ENCODE data around the gene MRM2. TPM values are rescaled to one million over a fixed set of nuclear protein-coding genes. Genes with fewer than 3 reads are reported as not detected.

The MRM2 gene
- polyA plus RNA-seq, 1 donor from 2014 or later: 21.4 TPM

DNA sequence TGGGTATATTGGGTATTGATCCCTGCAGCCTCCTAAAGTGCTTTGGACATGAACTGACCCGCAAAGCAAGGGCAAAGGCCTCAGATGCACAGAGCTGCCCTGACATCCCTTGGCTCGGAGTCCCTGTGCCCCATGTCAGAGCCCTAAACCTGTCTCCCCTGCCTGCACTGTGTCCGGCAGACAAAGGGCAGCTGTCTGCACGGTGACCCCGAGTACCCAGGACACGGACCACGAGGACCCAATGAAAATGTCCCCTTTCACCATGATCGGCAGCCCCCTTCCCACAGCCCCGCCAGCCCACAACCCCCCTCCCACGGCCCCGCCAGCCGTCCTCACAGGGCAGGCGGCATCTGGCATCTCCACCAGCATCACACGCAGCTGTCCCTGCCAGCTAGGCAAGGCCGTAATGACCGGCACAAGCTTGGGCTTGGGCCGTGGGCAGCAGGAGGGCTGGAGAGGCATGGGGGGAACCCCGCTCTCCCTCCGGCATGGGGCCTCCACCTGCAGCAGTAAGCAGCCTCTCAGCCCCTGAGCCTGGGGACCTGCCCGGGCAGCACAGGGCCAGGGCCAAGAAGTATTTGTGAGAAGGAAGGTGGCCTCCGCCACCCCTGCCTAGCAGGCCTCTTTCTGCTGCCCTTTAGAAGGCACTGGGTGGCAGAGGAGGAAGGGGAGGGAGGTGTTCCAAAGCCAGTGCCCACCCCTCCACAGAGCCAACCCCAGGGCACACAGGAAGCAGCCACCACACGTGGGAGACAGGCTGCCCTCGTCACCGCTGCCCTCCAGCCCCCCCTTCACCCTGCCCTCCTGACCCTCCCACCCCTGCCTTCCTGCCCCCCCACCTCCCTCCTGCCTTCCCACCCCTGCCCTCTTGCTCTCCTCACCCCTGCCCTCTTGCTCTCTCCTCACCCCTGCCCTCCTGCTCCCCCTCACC lies 10.1 kb upstream of the MRM2 start:
- TF ChIP-seq, protein P1, sequence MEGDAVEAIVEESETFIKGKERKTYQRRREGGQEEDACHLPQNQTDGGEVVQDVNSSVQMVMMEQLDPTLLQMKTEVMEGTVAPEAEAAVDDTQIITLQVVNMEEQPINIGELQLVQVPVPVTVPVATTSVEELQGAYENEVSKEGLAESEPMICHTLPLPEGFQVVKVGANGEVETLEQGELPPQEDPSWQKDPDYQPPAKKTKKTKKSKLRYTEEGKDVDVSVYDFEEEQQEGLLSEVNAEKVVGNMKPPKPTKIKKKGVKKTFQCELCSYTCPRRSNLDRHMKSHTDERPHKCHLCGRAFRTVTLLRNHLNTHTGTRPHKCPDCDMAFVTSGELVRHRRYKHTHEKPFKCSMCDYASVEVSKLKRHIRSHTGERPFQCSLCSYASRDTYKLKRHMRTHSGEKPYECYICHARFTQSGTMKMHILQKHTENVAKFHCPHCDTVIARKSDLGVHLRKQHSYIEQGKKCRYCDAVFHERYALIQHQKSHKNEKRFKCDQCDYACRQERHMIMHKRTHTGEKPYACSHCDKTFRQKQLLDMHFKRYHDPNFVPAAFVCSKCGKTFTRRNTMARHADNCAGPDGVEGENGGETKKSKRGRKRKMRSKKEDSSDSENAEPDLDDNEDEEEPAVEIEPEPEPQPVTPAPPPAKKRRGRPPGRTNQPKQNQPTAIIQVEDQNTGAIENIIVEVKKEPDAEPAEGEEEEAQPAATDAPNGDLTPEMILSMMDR (IDR thresholded peaks at IDR 0.05; ENCODE audit: poor library complexity, severe bottlenecking): no peak
- TF ChIP-seq POLR2AphosphoS5 (IDR thresholded peaks at IDR 0.05): no peak
- TF ChIP-seq RAD21 (conservative IDR thresholded peaks at IDR 0.05): no peak
- no peak for TF ChIP-seq MXI1 (conservative IDR thresholded peaks at IDR 0.05; ENCODE audit: poor library complexity, severe bottlenecking)
- TF ChIP-seq SMC3 (conservative IDR thresholded peaks at IDR 0.05; ENCODE audit: poor library complexity): no peak
- no peak for TF ChIP-seq TAF1 (IDR thresholded peaks at IDR 0.05; ENCODE audit: low read depth)
- TF ChIP-seq EZH2 (IDR thresholded peaks at IDR 0.05; ENCODE audit: borderline replicate concordance, insufficient read depth, low read length, poor library complexity, severe bottlenecking): no peak
- TF ChIP-seq EP300 (conservative IDR thresholded peaks at IDR 0.05; ENCODE audit: poor library complexity, severe bottlenecking): no peak
- H2AFZ ChIP-seq (ENCODE audit: low read depth, low read length): no peak overlapping the region
- no peaks in the 10 kb centered on the region for H3F3A ChIP-seq (ENCODE audit: insufficient read depth, low read length, poor library complexity, severe bottlenecking)
- H3K4me3 ChIP-seq (ENCODE audit: low read length): no peak overlapping the region
- H4K20me1 ChIP-seq (ENCODE audit: insufficient read depth): no peaks in the 10 kb centered on the region
- no peaks in the 10 kb centered on the region for H3K9me2 ChIP-seq (ENCODE audit: insufficient read depth, low read length)
- no peaks in the 10 kb centered on the region for H3K36me3 ChIP-seq (ENCODE audit: insufficient read depth, low read length)
- H3K9ac ChIP-seq (ENCODE audit: low read length): no peak overlapping the region
- H3K9me3 ChIP-seq (ENCODE audit: low read length): no peaks in the 10 kb centered on the region
- no peak overlapping the region for H3K27ac ChIP-seq (ENCODE audit: low read length)
- no peaks in the 10 kb centered on the region for H3K79me2 ChIP-seq (replicated peaks; ENCODE audit: insufficient read depth, low read length)
- H3K4me2 ChIP-seq (ENCODE audit: low read length): no peak overlapping the region
- H3K27me3 ChIP-seq (ENCODE audit: insufficient read depth, low read depth, low read length): no peaks in the 10 kb centered on the region

DNA sequence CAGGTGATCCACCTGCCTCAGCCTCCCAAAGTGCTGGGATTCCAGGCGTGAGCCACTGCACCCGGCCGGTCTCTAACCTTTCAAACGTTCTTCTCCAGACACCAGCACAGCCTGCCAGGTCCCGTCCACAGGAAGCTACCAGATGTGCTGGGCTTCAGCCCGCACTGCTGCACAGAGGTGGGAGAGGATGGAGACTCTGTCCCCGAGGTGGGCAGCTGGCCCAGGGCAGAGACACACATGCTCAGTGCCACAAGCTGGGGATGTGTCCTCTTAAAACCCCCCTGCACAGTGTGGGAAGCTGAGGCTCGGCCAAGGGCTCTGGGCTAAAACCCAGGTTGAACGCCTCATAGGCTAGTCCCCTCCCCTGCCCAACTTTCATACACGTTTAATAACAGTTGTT lies 9.4 kb upstream of the MRM2 start:
- H3K4me3 ChIP-seq (ENCODE audit: low read length): no peak overlapping the region

More for the DNA sequence above, 9.4 kb upstream of the MRM2 start:
- H3K9me2 ChIP-seq (ENCODE audit: insufficient read depth, low read length): no peaks in the 10 kb centered on the region
- H4K20me1 ChIP-seq (ENCODE audit: insufficient read depth): no peaks in the 10 kb centered on the region
- TF ChIP-seq POLR2AphosphoS5 (IDR thresholded peaks at IDR 0.05) (no peak), TAF1 (IDR thresholded peaks at IDR 0.05; ENCODE audit: low read depth) (no peak), RAD21 (conservative IDR thresholded peaks at IDR 0.05) (no peak), EP300 (conservative IDR thresholded peaks at IDR 0.05; ENCODE audit: poor library complexity, severe bottlenecking) (no peak), SMC3 (conservative IDR thresholded peaks at IDR 0.05; ENCODE audit: poor library complexity) (no peak), MXI1 (conservative IDR thresholded peaks at IDR 0.05; ENCODE audit: poor library complexity, severe bottlenecking) (no peak)
- TF ChIP-seq, protein P2, sequence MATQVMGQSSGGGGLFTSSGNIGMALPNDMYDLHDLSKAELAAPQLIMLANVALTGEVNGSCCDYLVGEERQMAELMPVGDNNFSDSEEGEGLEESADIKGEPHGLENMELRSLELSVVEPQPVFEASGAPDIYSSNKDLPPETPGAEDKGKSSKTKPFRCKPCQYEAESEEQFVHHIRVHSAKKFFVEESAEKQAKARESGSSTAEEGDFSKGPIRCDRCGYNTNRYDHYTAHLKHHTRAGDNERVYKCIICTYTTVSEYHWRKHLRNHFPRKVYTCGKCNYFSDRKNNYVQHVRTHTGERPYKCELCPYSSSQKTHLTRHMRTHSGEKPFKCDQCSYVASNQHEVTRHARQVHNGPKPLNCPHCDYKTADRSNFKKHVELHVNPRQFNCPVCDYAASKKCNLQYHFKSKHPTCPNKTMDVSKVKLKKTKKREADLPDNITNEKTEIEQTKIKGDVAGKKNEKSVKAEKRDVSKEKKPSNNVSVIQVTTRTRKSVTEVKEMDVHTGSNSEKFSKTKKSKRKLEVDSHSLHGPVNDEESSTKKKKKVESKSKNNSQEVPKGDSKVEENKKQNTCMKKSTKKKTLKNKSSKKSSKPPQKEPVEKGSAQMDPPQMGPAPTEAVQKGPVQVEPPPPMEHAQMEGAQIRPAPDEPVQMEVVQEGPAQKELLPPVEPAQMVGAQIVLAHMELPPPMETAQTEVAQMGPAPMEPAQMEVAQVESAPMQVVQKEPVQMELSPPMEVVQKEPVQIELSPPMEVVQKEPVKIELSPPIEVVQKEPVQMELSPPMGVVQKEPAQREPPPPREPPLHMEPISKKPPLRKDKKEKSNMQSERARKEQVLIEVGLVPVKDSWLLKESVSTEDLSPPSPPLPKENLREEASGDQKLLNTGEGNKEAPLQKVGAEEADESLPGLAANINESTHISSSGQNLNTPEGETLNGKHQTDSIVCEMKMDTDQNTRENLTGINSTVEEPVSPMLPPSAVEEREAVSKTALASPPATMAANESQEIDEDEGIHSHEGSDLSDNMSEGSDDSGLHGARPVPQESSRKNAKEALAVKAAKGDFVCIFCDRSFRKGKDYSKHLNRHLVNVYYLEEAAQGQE (IDR thresholded peaks at IDR 0.05; ENCODE audit: borderline replicate concordance): no peak
- TF ChIP-seq, protein P1 (IDR thresholded peaks at IDR 0.05; ENCODE audit: poor library complexity, severe bottlenecking): no peak
- no peaks in the 10 kb centered on the region for H3K79me2 ChIP-seq (replicated peaks; ENCODE audit: insufficient read depth, low read length)
- no peak overlapping the region for H3K9ac ChIP-seq (ENCODE audit: low read length)
- H3F3A ChIP-seq (ENCODE audit: insufficient read depth, low read length, poor library complexity, severe bottlenecking): no peaks in the 10 kb centered on the region
- H2AFZ ChIP-seq (ENCODE audit: low read depth, low read length): no peak overlapping the region
- no peak overlapping the region for H3K4me2 ChIP-seq (ENCODE audit: low read length)
- H3K36me3 ChIP-seq (ENCODE audit: insufficient read depth, low read length): no peaks in the 10 kb centered on the region
- no peak overlapping the region for H3K27ac ChIP-seq (ENCODE audit: low read length)
- H3K27me3 ChIP-seq (ENCODE audit: insufficient read depth, low read depth, low read length): no peaks in the 10 kb centered on the region
- H3K9me3 ChIP-seq (ENCODE audit: low read length): no peaks in the 10 kb centered on the region
